Activated T-cell treated with anti-CD3 and anti-CD28 coated beads, Interleukin-2, amount 50 U/mL, for 4 hours (primary cell): ENCODE data around the gene SMYD3. TPM values are rescaled to one million over a fixed set of nuclear protein-coding genes. Genes with fewer than 3 reads are reported as not detected.
"Not testable (repeated sequence)": the region's sequence is repeated elsewhere in the genome, so short reads cannot be mapped to it uniquely, and the experiment has no call there.

ENCODE experiments used
- ATAC-seq, 2 donors: fragments of 200-7000 bp; cut with Tn5 transposase; one replicate each; pipeline ENCODE4 v1.10.0; 2021
- DNase-seq: peaks from one replicate; pipeline ENCODE4 v3.0.0-alpha.2; 2020
- H3K27me3 Mint-ChIP-seq: one replicate; pipeline ENCODE4 v1.8.0; 2021; ENCODE audit warnings: low read depth, mixed read lengths
- H3K36me3 Mint-ChIP-seq: one replicate; pipeline ENCODE4 v1.8.0; 2022; ENCODE audit warnings: mixed read lengths; ENCODE audit not compliant: insufficient read depth
- H3K4me1 Mint-ChIP-seq: one replicate; pipeline ENCODE4 v1.8.0; 2021; ENCODE audit warnings: low read depth, mixed read lengths
- H3K4me3 Mint-ChIP-seq: one replicate; pipeline ENCODE4 v1.8.0; 2021; ENCODE audit warnings: mild to moderate bottlenecking, moderate library complexity, mixed read lengths
- H3K9me3 Mint-ChIP-seq: one replicate; pipeline ENCODE4 v1.8.0; 2021; ENCODE audit warnings: mixed read lengths
- total RNA-seq, 3 donors: library from RNA; stranded (reverse); gene quantifications; one replicate each; pipeline ENCODE4 v1.2.1, GENCODE V29; 2021

Gene SMYD3
- total RNA-seq, 3 donors from 2014 or later = 10.7 to 13.0 (median 11.9) TPM

GRCh38 chr1:245956225-245956624 lies 550.9 kb downstream of the SMYD3 start:
- Mint-ChIP-seq H3K9me3 (no peaks in the 10 kb centered on the region), H3K36me3 (peaks cover 1% of the 10 kb centered on the region), H3K27me3 (no peaks in the 10 kb centered on the region), H3K4me3 (no peak overlapping the region), H3K4me1 (peaks cover 31% of the 10 kb centered on the region)
- ATAC-seq (peak; percentile 42 to 52), DNase-seq (peak; percentile 10)

- H3K27me3 Mint-ChIP-seq = no peaks in the 10 kb centered on the region
- H3K4me1 Mint-ChIP-seq = peaks cover 31% of the 10 kb centered on the region
- ATAC-seq (peak; percentile 57 to 61), DNase-seq (no peak)
- peak overlapping the region; percentile 69 for H3K4me3 Mint-ChIP-seq
- no peaks in the 10 kb centered on the region for H3K9me3 Mint-ChIP-seq
- peaks cover 1% of the 10 kb centered on the region for H3K36me3 Mint-ChIP-seq
Observed at GRCh38 chr1:245953876-245954660, 553.0 kb downstream of the SMYD3 start.

GRCh38 chr1:245952383-245953026 lies 554.6 kb downstream of the SMYD3 start:
- Mint-ChIP-seq H3K4me1 (peaks cover 31% of the 10 kb centered on the region), H3K9me3 (no peaks in the 10 kb centered on the region), H3K27me3 (no peaks in the 10 kb centered on the region), H3K36me3 (peaks cover 1% of the 10 kb centered on the region), H3K4me3 (peak overlapping the region; percentile 28)
- ATAC-seq (no peak), DNase-seq (no peak)

- peaks cover 18% of the 10 kb centered on the region for H3K4me1 Mint-ChIP-seq
- H3K36me3 Mint-ChIP-seq = peaks cover 6% of the 10 kb centered on the region
- no peak for DNase-seq
- H3K9me3 Mint-ChIP-seq = peaks cover 11% of the 10 kb centered on the region
- H3K4me3 Mint-ChIP-seq = no peak overlapping the region
- ATAC-seq = no peak
- H3K27me3 Mint-ChIP-seq = no peaks in the 10 kb centered on the region
Observed at GRCh38 chr1:245948786-245949185, 558.3 kb downstream of the SMYD3 start.

GRCh38 chr1:245946905-245947304 lies 560.2 kb downstream of the SMYD3 start:
- no peak for DNase-seq
- Mint-ChIP-seq H3K4me1 (peaks cover 17% of the 10 kb centered on the region), H3K4me3 (no peak overlapping the region), H3K27me3 (no peaks in the 10 kb centered on the region), H3K9me3 (peaks cover 11% of the 10 kb centered on the region), H3K36me3 (peaks cover 6% of the 10 kb centered on the region)
- no peak for ATAC-seq

GRCh38 chr1:245945136-245945535 lies 561.9 kb downstream of the SMYD3 start:
- Mint-ChIP-seq H3K4me1 (peaks cover 17% of the 10 kb centered on the region), H3K9me3 (peaks cover 11% of the 10 kb centered on the region)
- not testable (repeated sequence) for H3K36me3 Mint-ChIP-seq, ATAC-seq, DNase-seq, H3K27me3 Mint-ChIP-seq, H3K4me3 Mint-ChIP-seq

GRCh38 chr1:245942856-245943255 lies 564.2 kb downstream of the SMYD3 start:
- Mint-ChIP-seq H3K36me3 (peaks cover 4% of the 10 kb centered on the region), H3K4me1 (peaks cover 17% of the 10 kb centered on the region), H3K9me3 (peaks cover 11% of the 10 kb centered on the region), H3K27me3 (no peaks in the 10 kb centered on the region), H3K4me3 (no peak overlapping the region)
- no peak for DNase-seq
- ATAC-seq = no peak

- not testable (repeated sequence) for ATAC-seq, H3K36me3 Mint-ChIP-seq, H3K4me3 Mint-ChIP-seq, DNase-seq, H3K27me3 Mint-ChIP-seq
- Mint-ChIP-seq H3K4me1 (peaks cover 17% of the 10 kb centered on the region), H3K9me3 (peaks cover 11% of the 10 kb centered on the region)
Observed at GRCh38 chr1:245941771-245942170, 565.3 kb downstream of the SMYD3 start.

GRCh38 chr1:245939756-245940345 lies 567.2 kb downstream of the SMYD3 start:
- H3K4me3 Mint-ChIP-seq = no peak overlapping the region
- H3K36me3 Mint-ChIP-seq = peaks cover 3% of the 10 kb centered on the region
- no peaks in the 10 kb centered on the region for H3K9me3 Mint-ChIP-seq
- DNase-seq = no peak
- peaks cover 17% of the 10 kb centered on the region for H3K4me1 Mint-ChIP-seq
- no peaks in the 10 kb centered on the region for H3K27me3 Mint-ChIP-seq
- no peak for ATAC-seq

GRCh38 chr1:245938046-245938435 lies 569.0 kb downstream of the SMYD3 start:
- no peak for DNase-seq
- no peak overlapping the region for H3K4me3 Mint-ChIP-seq
- no peaks in the 10 kb centered on the region for H3K9me3 Mint-ChIP-seq
- ATAC-seq = no peak
- peaks cover 7% of the 10 kb centered on the region for H3K4me1 Mint-ChIP-seq
- H3K27me3 Mint-ChIP-seq = no peaks in the 10 kb centered on the region
- peaks cover 3% of the 10 kb centered on the region for H3K36me3 Mint-ChIP-seq

GRCh38 chr1:245937316-245938045 lies 569.6 kb downstream of the SMYD3 start:
- no peak for DNase-seq
- Mint-ChIP-seq H3K9me3 (no peaks in the 10 kb centered on the region), H3K27me3 (no peaks in the 10 kb centered on the region), H3K36me3 (peaks cover 3% of the 10 kb centered on the region), H3K4me1 (peaks cover 1% of the 10 kb centered on the region), H3K4me3 (no peak overlapping the region)
- ATAC-seq = no peak

GRCh38 chr1:245934409-245934808 lies 572.7 kb downstream of the SMYD3 start:
- DNase-seq (no peak), ATAC-seq (no peak)
- Mint-ChIP-seq H3K27me3 (no peaks in the 10 kb centered on the region), H3K4me1 (no peaks in the 10 kb centered on the region), H3K36me3 (peaks cover 16% of the 10 kb centered on the region), H3K9me3 (no peaks in the 10 kb centered on the region), H3K4me3 (no peak overlapping the region)

- ATAC-seq = no peak
- no peak overlapping the region for H3K4me3 Mint-ChIP-seq
- no peaks in the 10 kb centered on the region for H3K4me1 Mint-ChIP-seq
- no peaks in the 10 kb centered on the region for H3K27me3 Mint-ChIP-seq
- DNase-seq = no peak
- H3K9me3 Mint-ChIP-seq = no peaks in the 10 kb centered on the region
- peaks cover 20% of the 10 kb centered on the region for H3K36me3 Mint-ChIP-seq
Observed at GRCh38 chr1:245933431-245934045, 573.5 kb downstream of the SMYD3 start.
